ENCODE measurements around the gene NRARP.

Gene NRARP

DNA sequence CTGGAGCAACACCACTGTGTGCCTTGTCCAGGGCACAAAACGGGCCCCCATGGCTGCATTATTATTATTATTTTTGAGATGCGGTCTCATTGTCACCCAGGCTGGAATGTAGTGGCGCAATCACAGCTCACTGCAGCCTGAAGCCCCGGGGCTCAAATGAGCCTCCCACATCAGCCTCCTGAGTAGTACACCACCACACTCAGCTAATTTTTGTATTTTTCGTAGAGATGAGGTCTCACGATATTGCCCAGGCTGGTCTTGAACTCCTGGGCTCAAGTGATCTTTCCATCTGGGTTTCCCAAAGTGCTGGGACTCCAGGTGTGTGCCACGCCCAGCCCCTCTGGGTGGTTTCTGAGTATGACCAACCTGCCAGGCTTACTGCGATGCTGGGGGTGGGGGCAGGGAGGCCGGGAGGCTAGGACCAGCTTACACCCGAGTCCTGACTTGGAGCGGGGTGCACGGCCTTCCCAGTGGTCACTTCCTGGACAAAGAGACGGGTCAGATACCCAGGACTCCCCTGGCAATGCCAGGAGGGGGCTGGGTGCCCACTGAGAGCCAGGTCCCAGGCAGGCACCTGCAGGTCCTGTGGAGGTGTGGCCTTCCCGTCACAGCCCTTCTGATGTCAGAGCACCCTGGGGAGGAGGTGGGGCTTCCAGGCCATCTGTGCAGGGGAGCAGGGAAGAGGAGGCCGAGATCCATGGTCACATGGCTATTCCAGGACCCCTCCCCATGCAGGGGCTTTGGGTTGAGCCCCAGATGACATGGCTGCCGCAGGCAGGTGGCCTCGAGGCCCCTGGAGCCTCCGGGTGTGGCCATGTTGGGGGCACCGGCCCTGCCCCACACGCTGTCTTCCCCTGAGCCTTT, 8.3 kb upstream of the NRARP start:
- peak; percentile 48 for DNase-seq (ENCODE audit: low spot score)

DNA sequence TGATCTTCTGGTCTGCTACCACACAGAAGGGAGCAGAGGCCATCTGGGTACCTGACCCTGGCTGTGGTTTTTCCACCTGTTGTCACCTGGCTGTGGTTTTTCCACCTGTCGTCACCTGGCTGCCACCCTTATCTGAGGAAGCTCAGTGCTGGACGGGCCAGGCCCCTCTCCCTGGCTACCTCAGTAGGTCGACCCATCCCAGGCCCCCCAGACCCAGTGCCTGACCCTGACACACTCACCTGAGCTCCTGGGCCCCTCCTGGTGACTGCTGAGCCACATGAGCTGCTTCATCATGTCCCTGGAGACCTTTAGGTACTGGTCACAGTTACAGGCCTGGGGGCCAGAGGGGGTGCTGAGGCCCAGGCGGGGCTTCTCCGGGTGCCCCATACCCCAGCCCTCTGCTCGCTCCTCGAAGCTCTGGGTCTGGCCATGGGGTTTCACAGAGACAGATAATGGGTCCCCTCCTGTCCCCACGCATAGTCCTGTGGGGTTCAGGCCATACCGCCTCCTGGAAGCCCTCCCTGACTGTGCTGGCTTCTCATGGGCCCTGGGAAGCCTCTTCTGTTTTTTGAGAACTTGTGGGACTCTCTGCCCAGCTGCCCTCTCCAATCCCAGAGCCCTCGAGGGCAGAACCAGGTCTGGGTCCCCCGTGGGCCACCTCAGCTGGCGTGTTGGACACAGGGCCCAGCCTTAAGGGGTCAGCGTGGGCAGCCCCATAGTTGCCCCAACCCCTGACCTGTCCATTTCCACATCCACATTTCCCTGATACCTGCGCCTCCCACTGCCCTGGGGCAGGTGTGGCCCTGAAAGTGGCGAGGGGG, 7.5 kb upstream of the NRARP start:
- DNase-seq (ENCODE audit: low spot score) = no peak

DNA sequence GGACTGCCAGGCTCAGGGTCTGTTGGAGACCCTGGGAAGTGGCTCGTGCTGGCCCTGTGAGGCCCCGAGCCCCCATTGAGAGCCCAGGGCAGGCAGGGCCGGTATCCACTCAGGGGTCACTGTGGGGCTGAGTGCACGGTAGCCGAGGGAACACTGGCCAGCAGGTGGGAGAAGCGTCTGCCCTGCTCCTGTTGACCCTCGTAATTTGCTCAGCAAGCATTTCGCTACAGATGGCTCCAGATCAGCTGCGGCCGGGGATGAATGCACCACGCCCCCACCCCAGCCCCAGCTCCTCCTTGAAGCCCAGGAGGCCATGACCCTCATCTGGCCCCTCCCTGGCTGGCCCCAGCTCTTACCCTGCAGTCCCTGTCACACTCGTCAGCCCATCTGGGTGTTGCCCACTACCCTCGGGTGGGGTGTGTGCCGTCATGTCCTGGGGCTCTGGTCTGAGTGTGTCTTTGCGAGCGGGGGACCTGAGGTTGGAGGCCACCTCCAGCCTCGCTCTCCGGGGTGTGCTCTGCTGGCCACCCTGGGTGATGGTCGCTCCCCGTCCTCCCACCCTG, 6.1 kb upstream of the NRARP start:
- peak; percentile 70 for DNase-seq (ENCODE audit: low spot score)

GRCh38 chr9:137307255-137308056, 5.4 kb upstream of the NRARP start:
- peak; percentile 52 for DNase-seq (ENCODE audit: low spot score)

- DNase-seq (ENCODE audit: low spot score) = peak; percentile 56
These were observed 4.8 kb upstream of the NRARP start for GRCh38 chr9:137306850-137307254.

- DNase-seq (ENCODE audit: low spot score) = peak; percentile 53
These were observed 4.2 kb upstream of the NRARP start for GRCh38 chr9:137306066-137306849.

GRCh38 chr9:137305798-137306065, 3.7 kb upstream of the NRARP start:
- DNase-seq (ENCODE audit: low spot score) = no peak

GRCh38 chr9:137305060-137305797, 3.2 kb upstream of the NRARP start:
- DNase-seq (ENCODE audit: low spot score) = peak; percentile 83

GRCh38 chr9:137304383-137305059, 2.5 kb upstream of the NRARP start:
- DNase-seq (ENCODE audit: low spot score) = no peak

DNA sequence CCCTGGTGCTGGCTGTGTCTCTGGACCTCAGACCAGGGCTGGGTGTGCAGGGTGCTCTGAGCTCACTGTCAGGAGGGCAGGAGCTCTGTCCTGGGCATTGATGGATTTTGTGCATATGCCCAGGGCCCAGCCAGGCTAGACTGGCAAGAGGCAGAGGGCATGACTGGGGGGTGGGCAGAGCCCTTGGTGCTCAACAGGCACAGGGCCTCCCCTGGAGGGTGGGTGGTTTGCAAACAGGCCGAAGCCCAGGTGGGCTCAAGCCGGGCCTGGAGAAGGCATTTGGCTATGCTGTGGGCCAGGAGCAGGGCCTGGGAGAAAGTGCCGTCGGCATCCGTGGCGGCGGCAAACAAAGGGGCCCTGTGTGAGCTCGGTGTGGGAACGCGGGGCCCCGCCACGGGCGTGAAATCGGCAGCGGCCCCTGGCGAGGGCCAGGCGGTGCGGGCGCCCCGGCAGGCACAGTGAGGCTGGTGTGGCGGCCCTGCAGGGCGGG, 1.9 kb upstream of the NRARP start:
- peak; percentile 69 for DNase-seq (ENCODE audit: low spot score)

DNA sequence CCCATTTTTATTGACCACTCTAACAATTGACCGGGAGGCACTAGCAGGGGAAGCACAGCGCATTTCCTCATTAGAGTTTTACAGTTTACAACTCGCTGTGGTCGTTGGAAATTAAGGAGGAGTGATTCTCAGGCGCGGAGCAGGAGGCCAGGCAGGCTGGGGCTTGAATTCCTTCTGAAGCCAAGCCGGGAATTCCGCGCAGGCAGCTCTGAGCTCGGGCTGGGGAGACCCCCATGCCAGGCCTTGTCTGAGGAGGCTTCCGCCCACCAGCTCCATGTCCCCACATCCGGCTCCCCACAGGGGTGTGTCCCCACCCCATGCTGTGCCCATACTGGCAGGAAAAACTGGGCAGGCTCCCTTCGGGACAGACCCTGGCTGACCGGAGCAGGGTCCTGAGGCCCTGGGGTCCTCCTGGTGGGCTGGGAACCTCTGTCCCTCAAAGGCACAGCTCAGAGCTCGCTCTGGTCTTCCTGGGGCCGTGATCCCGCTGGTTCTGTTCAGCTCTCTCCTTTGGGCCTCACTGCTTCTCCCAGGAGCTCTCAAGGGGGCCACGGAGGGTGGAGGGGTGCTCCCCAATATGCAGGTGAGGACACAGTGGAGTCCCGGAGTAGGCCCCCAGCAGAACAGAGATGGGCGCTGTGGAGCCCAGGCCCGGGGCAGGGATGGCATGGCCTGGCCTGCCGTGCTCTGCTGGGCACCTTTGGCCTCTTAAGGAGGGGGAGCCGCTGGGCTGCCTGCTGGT, 1.3 kb upstream of the NRARP start:
- peak; percentile 64 for DNase-seq (ENCODE audit: low spot score)

DNA sequence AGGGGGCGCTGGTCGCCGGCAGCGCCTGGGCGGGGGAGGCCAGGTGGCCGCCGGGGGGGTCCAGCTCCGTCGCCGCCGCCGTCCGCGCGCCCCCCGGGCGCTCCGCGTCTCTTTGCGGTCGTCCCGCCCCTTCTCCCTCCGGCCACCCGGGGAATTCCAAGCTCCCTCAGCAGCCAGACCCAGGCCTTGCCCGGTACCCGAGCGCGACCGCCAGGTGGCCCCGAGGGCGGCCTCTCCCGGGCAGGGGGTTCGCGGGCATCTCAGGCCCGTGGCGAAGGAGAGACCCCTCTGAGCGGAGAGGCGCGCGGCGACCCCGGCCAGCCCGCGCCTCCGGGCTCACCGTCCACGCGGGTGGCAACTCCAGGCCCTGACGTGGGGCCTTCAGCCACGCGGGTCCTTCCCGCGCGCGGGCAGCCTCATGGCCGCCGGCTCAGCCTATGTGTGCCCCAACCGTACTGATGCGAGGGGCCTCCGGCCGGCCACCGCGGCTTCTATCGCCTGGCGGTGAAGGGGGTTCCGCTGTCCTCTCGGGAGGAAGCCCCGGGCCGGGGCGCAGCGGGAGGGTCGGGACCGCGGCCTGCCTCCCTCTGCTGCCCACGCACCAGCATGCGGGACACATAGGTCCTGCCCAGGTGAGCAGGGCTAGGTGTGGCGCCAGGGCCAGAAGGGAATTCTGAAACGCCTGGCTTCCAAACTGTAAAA, 529 bp upstream of the NRARP start:
- peak; percentile 94 for DNase-seq (ENCODE audit: low spot score)

DNA sequence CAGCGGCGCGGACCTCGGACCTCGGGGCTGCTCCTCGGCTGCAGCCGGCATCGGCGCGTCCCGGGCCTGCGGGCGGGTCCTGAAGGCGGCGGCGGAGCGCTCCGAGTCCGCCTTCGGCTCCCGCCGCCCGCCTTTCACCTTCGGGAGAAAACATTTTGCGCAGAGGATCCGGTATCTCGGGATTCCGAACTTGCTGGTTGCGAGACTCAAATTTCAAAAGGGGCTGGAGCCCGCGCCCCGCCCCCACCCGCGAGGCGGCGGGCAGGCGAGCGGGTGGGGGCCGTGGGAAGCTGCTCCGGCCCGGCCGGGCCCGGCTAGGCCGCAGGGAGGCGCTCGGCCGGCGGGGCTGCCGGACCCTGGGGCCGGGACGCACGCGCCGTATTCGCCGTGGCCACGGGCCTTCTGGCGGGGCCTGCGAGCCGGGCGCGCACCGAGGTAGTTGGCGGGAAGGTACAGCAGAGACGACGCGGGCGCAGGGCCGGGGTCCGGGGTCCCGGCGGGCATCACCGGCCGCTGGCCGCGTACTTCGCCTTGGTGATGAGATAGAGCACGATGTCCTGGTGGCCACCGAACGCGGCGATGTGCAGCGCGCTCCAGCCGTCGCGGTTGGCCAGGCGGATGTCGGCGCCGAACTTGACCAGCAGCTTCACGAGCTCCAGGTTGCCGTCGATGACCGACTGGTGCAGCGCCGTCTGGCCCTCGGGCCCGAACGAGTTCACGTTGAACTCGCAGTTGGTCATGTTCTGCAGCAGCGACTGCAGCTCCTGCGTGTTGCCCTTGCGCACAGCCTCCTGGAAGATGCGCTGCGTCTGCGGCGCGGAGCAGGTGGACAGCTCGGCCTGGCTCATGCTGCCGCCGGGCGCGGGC, 757 bp downstream of the NRARP start:
- peak; percentile 85 for DNase-seq (ENCODE audit: low spot score)

- peak; percentile 81 for DNase-seq (ENCODE audit: low spot score)
These were observed 1.4 kb downstream of the NRARP start for GRCh38 chr9:137300567-137301080.

GRCh38 chr9:137299938-137300337, 2.1 kb downstream of the NRARP start:
- peak; percentile 50 for DNase-seq (ENCODE audit: low spot score)

DNA sequence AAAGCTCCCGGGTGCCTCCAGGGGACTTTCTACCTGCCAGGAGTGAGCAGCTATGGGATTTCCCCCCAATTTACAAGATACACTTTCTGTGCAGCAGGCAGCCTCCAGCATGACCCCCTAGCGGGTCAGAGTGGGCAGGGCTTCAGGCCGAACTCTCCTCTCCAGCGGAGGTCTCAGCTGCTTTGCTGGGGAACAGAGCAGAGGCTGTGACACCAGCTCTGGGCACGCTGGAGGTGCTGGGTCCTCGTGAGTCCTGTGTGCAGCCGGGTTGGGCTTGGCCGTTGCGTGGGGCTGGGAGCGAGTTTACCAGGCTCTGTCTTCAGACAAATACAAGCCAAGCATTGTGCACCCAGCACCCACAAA, 2.9 kb downstream of the NRARP start:
- peak; percentile 62 for DNase-seq (ENCODE audit: low spot score)
